CD4-positive, alpha-beta T cell treated with Interleukin-17A for 4 hours (primary cell): ENCODE measurements around the gene TRAF3.
"Not testable (repeated sequence)": the region's sequence is repeated elsewhere in the genome, so short reads cannot be mapped to it uniquely, and the experiment has no call there.

Source experiments
- DNase-seq: peaks from one replicate; pipeline ENCODE4 v3.0.0-alpha.2; 2020; ENCODE audit warnings: mixed read lengths

Gene TRAF3

GRCh38 chr14:102809870-102810269 is 32.6 kb downstream of the TRAF3 start:
- DNase-seq = no peak

DNA sequence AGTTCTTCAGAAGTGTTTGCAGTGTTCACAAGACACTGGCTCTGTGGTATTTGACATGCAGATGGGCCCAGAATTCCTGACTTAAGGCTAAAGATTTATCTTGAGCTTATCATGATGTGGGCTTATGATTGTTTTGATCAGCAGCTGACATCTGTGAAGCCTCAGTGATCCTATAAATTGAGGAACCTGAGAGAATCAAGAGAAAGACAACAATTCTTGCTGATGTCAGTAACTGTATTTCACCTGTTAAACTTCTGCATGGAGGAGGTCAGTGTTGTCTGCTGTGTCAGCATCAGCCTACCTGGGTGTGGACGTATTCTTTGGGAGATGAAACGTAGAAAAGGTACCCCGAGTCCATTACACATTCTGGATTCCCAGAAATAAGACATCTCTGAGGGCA is 33.3 kb downstream of the TRAF3 start:
- no peak for DNase-seq

- DNase-seq = no peak
Measured at GRCh38 chr14:102811254-102811963, 34.2 kb downstream of the TRAF3 start.

DNA sequence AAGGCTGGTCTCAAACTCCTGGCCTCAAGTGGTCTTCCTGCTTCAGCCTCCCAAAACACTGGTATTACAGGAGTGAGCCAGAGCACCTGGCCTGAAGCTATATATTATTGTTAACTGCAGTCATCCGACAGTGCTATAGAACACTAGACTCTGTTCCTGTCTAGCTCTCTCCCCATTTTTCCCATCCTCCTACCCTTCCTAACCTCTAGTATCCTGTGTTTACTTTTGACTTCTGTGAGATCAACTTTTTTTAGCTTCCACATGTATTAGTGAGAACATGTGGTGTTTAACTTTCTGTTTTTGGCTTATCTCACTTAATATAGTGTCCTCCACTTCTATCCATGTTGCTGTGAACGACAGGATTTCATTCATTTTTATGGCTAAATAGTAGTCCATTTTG is 34.7 kb downstream of the TRAF3 start:
- DNase-seq = no peak

DNA sequence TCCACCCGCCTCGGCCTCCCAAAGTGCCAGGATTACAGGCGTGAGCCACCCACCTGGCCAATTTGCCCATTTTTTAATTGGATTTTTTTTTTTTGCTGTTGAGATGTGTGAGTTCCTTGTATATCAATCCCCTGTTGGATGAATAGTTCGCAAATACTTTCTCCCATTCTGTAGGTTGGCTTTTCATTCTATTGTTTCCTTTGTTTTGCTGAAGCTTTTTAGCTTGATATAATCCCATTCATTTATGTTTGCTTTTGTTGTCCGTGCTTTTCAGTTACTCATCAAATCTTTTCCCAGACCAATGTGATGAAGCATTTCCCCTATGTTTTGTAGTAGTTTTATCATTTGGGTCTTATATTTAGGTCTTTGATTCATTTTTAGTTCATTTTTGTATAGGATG is 36.4 kb downstream of the TRAF3 start:
- DNase-seq = no peak

- DNase-seq = no peak
Measured at GRCh38 chr14:102817318-102817717, 40.1 kb downstream of the TRAF3 start.

GRCh38 chr14:102817942-102818940 is 41.0 kb downstream of the TRAF3 start:
- no peak for DNase-seq

DNA sequence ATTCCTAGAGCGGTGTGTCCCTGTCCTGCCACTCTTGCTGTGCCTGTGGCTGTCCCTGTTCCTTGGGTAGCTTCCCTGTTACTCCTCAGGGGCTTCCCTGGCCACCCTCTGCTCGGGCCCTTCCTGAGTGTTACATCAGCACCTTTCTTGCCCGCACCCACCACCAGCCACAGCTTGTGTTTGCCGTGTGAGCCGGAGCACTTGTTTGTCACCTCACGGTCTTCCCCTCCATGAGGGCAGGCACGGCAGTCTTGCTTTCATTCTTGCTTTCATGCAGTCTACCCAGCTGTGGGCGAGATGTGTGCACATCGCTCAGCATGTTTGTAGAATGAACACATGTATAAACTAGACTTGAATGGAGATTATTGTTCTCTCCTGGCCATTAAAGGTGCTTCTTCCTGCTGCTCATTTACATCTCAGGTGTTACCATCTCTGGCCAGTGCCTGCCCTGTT is 42.0 kb downstream of the TRAF3 start:
- peak; percentile 54 for DNase-seq

DNA sequence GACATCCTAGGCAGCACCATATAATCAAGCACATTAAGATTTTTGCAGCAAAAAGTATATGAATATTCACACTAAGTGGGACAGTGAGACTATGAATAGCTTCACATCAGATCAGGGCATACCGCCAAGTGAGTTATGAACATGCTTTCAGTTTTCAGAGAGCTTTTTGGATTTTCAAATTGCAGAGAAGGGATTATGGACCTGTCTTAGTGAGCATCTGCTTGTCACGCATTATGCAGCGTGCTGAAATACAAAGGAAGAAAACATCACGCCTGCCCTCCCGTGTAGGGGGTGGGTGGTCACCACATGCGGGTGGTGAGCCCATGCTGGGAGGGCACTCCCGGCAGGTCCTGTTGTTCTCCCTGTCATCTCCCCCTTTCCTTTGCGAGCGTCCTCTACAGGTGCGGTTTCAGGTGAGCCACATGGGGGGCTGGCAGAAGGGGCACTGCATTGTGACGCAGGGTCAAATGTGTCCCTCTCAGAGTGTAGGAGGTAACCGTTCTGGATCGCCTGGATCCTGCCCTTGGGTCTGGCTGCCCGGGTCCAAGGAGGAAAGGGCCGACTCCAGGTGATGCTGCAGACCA is 42.6 kb downstream of the TRAF3 start:
- DNase-seq = no peak

DNA sequence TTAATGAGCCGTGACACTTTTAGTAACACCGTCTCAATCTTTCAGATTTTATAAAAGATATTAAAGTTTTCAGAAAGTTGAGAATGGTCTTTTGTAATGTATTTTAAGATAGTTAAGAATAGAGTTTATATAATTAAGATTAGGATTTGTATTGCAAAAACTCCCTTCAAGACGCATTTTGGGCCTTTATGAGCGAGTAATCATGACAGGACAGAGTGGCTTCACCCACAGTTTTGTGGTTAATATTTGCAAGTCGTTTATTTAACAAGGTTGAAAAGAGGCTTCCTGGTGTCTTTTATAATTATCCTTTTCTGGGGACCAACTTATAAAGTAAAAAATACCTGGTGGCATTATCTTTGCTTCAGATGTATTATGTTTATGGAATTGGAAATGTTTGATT is 44.0 kb downstream of the TRAF3 start:
- DNase-seq = no peak

DNA sequence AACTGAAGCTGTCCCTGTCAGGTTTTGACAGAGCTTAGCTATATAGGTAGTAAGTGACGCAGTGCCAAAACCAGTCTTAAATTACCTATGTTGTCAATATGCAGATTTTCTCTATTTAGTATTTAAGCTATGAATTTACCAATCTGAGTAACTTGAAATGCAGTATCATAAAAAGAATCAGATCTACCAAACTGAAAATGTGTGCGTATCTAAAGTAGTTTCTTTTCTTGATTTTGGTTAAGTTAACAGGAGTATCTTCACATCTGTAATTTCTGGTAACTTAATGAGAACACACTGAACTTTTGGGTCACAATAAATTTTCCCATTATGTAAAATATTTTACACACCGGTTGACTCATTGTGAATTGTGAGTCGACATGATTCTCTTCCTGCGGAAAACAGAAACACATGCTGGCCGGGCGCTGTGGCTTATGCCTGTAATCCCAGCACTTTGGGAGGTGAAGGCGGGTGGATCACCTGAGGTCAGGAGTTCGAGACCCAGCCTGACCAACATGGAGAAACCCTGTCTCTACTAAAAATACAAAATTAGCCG is 45.1 kb downstream of the TRAF3 start:
- DNase-seq = no peak

DNA sequence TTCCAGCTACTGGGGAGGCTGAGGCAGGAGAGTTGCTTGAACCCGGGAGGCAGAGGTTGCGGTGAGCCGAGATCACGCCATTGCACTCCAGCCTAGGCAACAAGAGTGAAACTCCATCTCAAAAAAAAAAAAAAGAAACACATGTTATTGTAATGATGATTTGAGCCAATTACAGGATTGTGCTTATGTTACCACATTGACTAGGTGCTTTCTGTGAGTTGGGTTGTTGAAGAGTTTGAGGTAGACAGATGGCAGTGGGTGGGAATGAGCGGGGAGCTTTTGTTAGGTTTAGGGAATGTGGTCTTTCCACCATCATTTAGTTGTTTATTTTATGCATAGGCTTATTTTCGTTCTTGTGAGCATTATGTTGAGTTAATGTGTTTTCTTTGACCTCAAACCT is 45.6 kb downstream of the TRAF3 start:
- not testable (repeated sequence) for DNase-seq

GRCh38 chr14:102823546-102823945 is 46.3 kb downstream of the TRAF3 start:
- no peak for DNase-seq

DNA sequence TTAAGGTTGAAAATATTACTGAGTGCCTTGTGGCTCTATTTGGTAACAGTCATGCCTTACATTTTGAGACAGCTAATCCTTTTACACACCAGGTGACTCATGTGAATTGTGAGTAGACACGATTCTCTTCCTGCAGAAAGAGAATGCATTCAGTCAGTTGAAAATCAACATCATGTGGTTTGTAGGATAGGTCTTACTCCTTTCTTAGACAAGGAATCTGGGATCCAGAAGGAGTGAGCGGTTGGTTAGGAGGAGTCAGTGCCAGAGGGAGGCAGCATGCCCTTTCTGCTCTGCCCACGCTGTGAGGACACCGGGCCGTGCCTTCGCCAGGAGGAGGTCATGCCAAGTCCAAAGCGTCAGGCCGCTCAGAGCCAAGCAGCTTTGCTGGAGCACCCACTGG is 47.6 kb downstream of the TRAF3 start:
- DNase-seq = no peak

- DNase-seq = no peak
Measured at GRCh38 chr14:102825307-102826095, 48.3 kb downstream of the TRAF3 start.

- DNase-seq = no peak
Measured at GRCh38 chr14:102826161-102826560, 48.9 kb downstream of the TRAF3 start.

- no peak for DNase-seq
Measured at GRCh38 chr14:102826751-102827675, 49.8 kb downstream of the TRAF3 start.

GRCh38 chr14:102827716-102828115 is 50.5 kb downstream of the TRAF3 start:
- DNase-seq = no peak

- DNase-seq = no peak
Measured at GRCh38 chr14:102828151-102828550, 50.9 kb downstream of the TRAF3 start.

- no peak for DNase-seq
Measured at GRCh38 chr14:102829016-102829548, 51.8 kb downstream of the TRAF3 start.

DNA sequence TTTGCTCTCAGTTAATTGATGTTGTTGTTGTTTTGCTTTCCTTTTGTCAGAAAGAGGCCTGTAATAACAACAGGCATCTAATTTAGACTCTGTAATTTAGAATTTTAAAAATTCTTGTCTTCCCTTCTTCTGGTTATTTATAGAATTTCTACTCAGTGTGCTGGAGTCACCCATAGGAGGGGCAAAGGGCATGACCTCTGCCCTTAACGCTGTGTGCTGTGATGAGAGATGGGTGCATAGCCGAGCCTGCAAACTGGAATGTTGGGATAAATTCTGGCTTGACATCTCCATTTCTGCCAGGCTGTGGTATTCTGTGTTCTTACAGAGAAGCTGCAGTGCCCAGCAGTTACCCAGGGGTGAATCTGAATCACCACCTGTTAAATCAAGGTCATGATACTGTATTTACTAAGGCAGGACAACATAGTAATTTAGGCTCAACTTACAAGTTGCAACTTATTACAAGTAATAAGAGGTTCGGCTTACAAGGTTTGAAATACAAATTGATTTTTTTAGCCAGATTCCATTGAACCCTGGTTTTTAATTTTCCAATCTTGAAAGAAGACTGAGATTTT is 53.3 kb downstream of the TRAF3 start:
- no peak for DNase-seq
